Smooth muscle cell (in vitro differentiated cells): Measurements from ENCODE around the gene ID2. TPM values are rescaled to one million over a fixed set of nuclear protein-coding genes. Genes with fewer than 3 reads are reported as not detected.

Experiments
- DNase-seq: peaks from one replicate; lab custom pipeline; 2025; ENCODE audit not compliant: unreplicated experiment; lab: John Stamatoyannopoulos, UW
- H2AFZ ChIP-seq: fragments of 200-600 bp; sonication (generic); 2 replicates; pipeline ENCODE4 v1.6.0; 2016; ENCODE audit warnings: antibody characterized with exemption, low read depth, mild to moderate bottlenecking
- H3F3A ChIP-seq: fragments of 200-600 bp; sonication (generic); 2 replicates; pipeline ENCODE4 v1.6.0; 2017; ENCODE audit warnings: antibody characterized with exemption, low read depth
- H3K27ac ChIP-seq: fragments of 200-600 bp; sonication (generic); 2 replicates; pipeline ENCODE4 v1.5.1; 2016; ENCODE audit warnings: low read depth, mild to moderate bottlenecking
- H3K27me3 ChIP-seq: fragments of 200-600 bp; sonication (generic); 2 replicates; pipeline ENCODE4 v1.6.1; 2016; ENCODE audit warnings: low read depth, mild to moderate bottlenecking
- H3K36me3 ChIP-seq: fragments of 200-600 bp; sonication (generic); 2 replicates; pipeline ENCODE4 v1.5.1; 2016; ENCODE audit warnings: low read depth
- H3K4me1 ChIP-seq: fragments of 200-600 bp; sonication (generic); 2 replicates; pipeline ENCODE4 v1.5.1; 2016; ENCODE audit warnings: low read depth
- H3K4me2 ChIP-seq: fragments of 200-600 bp; sonication (generic); 2 replicates; pipeline ENCODE4 v1.6.0; 2016; ENCODE audit warnings: mild to moderate bottlenecking
- H3K4me3 ChIP-seq: fragments of 200-600 bp; sonication (generic); 2 replicates; pipeline ENCODE4 v1.5.1; 2016; ENCODE audit warnings: mild to moderate bottlenecking
- H3K79me2 ChIP-seq: fragments of 200-600 bp; sonication (generic); 2 replicates; pipeline ENCODE4 v1.6.0; 2016; ENCODE audit warnings: low read depth, mild to moderate bottlenecking
- H3K9ac ChIP-seq: fragments of 200-600 bp; sonication (generic); 2 replicates; pipeline ENCODE4 v1.6.0; 2016; ENCODE audit warnings: low read depth
- H3K9me3 ChIP-seq: fragments of 200-600 bp; sonication (generic); replicated peaks from 2 replicates; pipeline ENCODE4 v1.5.1; 2016; ENCODE audit warnings: low read depth
- H4K20me1 ChIP-seq: fragments of 200-600 bp; sonication (generic); 2 replicates; pipeline ENCODE4 v1.6.0; 2016; ENCODE audit warnings: low read depth
- WGBS: methylation state at CpG from one replicate; pipeline ENCODE4 v1.1.7; 2016; ENCODE audit warnings: low lambda C conversion rate; 5-methylcytosine and 5-hydroxymethylcytosine counted together
- polyA plus RNA-seq: library from polyadenylated mRNA; unstranded; fragments of >200 nt; fragmentation: Nextera tagmentation; extraction: Ambion mirVana; gene quantifications from 2 replicates; pipeline ENCODE4 v1.2.1, GENCODE V29; 2016
- total RNA-seq: library from RNA; depleted of rRNA; stranded (reverse); fragments of >200 nt; gene quantifications from 2 replicates; pipeline ENCODE4 v1.2.3, GENCODE V29; 2014
- TF ChIP-seq, protein P1 (sequence below): fragments of 200-600 bp; sonication (generic); IDR thresholded peaks from 2 replicates; pipeline ENCODE4 v1.5.1; 2017; ENCODE audit warnings: borderline replicate concordance, mild to moderate bottlenecking, antibody characterized with exemption; ENCODE audit not compliant: insufficient read depth, poor library complexity, severe bottlenecking

Gene ID2
- total and polyA plus RNA-seq, 2 experiments from 2014 or later, result 83.9 to 218 TPM

DNA sequence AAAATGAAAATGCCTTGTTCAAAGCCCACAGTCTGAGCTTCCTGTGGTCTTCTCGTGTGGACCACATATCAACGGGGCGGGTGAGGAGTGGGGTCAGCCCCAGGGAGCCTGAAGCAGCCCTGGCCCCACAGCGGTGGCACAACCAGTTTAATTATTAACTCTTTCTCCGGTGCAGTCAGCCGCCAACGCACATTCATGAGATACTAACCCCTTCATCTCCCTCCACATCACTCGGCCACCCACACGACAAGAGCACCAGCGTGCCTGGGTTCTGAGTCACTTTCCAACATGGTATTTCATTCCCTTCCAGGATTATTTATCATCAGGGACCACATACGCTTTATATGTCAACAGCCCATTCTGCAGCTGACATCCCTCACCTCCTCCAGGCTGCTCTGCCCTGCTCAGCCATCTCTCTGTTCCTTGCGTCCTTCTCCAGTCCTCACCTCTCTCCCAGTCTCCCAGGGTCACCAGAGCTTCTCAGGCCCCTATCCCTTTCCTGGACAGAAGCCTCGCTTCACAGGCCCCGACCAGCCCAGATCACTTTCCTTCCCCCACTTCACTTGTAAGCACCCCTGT lies 48.0 kb upstream of the ID2 start:
- H3K36me3 ChIP-seq, result no peaks in the 10 kb centered on the region
- H3F3A ChIP-seq, result no peaks in the 10 kb centered on the region
- peak overlapping the region; percentile 69 for H3K4me2 ChIP-seq
- H3K27ac ChIP-seq, result no peak overlapping the region
- 36% methylated on average over 14 of the region's 14 CpGs for WGBS
- H4K20me1 ChIP-seq, result no peaks in the 10 kb centered on the region
- no peak overlapping the region for H3K4me3 ChIP-seq
- DNase-seq, result no peak
- H3K79me2 ChIP-seq, result no peaks in the 10 kb centered on the region
- H2AFZ ChIP-seq, result no peak overlapping the region
- no peaks in the 10 kb centered on the region for H3K9me3 ChIP-seq
- no peak overlapping the region for H3K9ac ChIP-seq
- H3K4me1 ChIP-seq, result peaks cover 31% of the 10 kb centered on the region
- no peaks in the 10 kb centered on the region for H3K27me3 ChIP-seq
- TF ChIP-seq, protein P1, sequence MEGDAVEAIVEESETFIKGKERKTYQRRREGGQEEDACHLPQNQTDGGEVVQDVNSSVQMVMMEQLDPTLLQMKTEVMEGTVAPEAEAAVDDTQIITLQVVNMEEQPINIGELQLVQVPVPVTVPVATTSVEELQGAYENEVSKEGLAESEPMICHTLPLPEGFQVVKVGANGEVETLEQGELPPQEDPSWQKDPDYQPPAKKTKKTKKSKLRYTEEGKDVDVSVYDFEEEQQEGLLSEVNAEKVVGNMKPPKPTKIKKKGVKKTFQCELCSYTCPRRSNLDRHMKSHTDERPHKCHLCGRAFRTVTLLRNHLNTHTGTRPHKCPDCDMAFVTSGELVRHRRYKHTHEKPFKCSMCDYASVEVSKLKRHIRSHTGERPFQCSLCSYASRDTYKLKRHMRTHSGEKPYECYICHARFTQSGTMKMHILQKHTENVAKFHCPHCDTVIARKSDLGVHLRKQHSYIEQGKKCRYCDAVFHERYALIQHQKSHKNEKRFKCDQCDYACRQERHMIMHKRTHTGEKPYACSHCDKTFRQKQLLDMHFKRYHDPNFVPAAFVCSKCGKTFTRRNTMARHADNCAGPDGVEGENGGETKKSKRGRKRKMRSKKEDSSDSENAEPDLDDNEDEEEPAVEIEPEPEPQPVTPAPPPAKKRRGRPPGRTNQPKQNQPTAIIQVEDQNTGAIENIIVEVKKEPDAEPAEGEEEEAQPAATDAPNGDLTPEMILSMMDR, result no peak

DNA sequence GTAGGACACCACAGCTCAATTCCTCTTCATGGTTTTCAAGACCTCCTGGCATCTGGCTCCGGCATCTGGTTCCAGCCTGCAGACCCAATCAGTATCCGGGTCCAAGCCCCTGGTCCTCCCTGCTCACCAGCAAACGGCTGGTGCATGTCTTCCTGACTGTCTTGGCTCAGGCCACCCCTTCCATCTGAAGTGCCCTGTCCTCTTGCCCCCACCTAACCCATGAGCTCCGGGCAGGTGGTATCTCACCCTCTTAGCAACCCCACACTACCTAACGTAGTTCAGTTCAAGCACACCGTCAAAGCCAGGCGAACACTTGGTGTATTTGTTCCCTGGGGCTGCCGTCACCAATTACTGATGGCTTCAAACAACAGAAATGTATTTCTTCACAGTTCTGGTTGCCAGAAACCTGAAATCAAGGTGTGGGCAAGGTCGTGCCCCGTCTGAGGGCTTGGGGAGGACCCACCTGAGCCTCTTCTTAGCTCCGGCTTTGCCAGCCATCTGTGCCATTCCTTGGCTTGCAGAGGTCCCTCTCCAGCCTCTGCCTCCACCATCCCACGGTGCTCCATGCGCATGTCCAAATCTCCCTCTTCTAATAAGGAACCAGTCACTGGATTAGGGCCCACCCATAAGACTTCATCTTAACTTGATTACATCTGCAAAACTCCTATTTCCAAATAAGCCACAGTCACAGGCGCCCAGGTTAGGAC lies 47.2 kb upstream of the ID2 start:
- Histone ChIP-seq H3F3A (no peaks in the 10 kb centered on the region), H3K4me1 (peaks cover 34% of the 10 kb centered on the region), H3K4me2 (no peak overlapping the region), H3K27me3 (no peaks in the 10 kb centered on the region), H3K4me3 (no peak overlapping the region), H3K9me3 (no peaks in the 10 kb centered on the region), H2AFZ (no peak overlapping the region), H3K79me2 (no peaks in the 10 kb centered on the region), H4K20me1 (no peaks in the 10 kb centered on the region), H3K27ac (no peak overlapping the region), H3K36me3 (no peaks in the 10 kb centered on the region), H3K9ac (no peak overlapping the region)
- DNase-seq, result no peak
- 97% methylated on average over 14 of the region's 14 CpGs for WGBS
- TF ChIP-seq, protein P1, result no peak

DNA sequence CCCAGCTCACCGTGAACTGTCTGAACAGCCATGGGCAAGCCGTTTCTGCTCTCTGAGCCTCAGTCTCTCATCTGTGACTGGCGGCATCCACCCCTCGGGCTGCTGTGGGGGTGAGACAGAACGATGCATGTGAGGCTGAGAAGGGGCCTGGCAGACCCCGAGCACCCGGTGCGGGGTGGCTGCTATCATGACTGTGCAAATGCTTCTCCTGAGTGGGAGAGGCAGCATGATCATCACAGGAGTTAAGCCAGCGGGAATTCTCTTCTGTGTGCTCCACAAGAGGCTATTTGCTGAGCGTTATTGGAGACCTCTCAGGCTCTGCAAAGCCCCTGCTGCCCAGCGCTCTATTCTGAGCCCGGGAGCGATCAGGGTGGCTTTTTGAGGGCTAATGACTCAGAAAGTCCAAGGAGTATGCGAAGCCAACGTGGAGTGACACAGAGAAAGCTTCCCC lies 45.8 kb upstream of the ID2 start:
- Histone ChIP-seq H3K27me3 (no peaks in the 10 kb centered on the region), H3K79me2 (no peaks in the 10 kb centered on the region), H2AFZ (peak overlapping the region; percentile 49), H3K9ac (no peak overlapping the region), H4K20me1 (no peaks in the 10 kb centered on the region), H3K4me2 (peak overlapping the region; percentile 73), H3K27ac (peak overlapping the region; percentile 56), H3K36me3 (no peaks in the 10 kb centered on the region), H3K4me1 (peaks cover 34% of the 10 kb centered on the region), H3K4me3 (no peak overlapping the region), H3F3A (no peaks in the 10 kb centered on the region), H3K9me3 (no peaks in the 10 kb centered on the region)
- DNase-seq, result no peak
- 30% methylated on average over 15 of the region's 15 CpGs for WGBS
- TF ChIP-seq, protein P1, result no peak
